HG03575 (cell line): Measurements from ENCODE around the gene RPS28.

ENCODE experiments used
- ATAC-seq: cut with Tn5 transposase; IDR thresholded peaks from one replicate; pipeline ENCODE4 v1.9.1; 2021; ENCODE audit not compliant: unreplicated experiment, insufficient number of reproducible peaks, low FRiP score; ENCODE audit errors: extremely low read depth

RPS28 gene

GRCh38 chr19:8366961-8367326, 45.6 kb downstream of the RPS28 start:
- no peak for ATAC-seq

DNA sequence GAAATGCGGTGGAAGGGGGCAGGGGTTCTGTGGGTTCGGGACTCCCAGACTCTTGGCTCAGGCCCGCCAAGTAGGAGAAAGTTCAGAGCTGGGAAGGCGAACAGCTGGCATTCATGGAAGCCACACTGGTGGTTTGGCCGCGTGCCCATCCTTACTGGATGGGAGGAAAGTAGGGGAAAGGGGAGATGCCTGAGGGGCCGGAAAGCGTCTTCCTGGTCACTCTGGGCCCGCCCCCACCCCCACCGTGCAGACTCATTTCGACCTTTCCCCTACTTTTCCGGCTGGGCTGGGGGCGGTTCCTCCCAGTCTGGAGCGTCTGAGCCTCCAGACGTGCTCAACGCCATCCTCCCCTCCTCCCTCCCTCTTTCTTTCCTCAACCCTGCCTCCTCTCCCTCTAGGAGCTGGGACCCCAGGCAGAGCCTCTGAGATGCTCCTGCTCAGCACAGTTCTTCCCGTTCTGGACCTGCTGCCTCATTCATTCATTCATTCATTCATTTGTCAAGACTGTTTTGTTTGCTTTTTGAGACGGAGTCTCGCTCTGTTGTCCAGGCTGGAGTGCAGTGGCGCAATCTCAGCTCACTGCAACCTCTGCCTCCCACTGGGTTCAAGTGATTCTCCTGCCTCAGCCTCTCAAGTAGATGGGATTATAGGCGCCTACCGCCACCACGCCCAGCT, 46.2 kb downstream of the RPS28 start:
- ATAC-seq = no peak

DNA sequence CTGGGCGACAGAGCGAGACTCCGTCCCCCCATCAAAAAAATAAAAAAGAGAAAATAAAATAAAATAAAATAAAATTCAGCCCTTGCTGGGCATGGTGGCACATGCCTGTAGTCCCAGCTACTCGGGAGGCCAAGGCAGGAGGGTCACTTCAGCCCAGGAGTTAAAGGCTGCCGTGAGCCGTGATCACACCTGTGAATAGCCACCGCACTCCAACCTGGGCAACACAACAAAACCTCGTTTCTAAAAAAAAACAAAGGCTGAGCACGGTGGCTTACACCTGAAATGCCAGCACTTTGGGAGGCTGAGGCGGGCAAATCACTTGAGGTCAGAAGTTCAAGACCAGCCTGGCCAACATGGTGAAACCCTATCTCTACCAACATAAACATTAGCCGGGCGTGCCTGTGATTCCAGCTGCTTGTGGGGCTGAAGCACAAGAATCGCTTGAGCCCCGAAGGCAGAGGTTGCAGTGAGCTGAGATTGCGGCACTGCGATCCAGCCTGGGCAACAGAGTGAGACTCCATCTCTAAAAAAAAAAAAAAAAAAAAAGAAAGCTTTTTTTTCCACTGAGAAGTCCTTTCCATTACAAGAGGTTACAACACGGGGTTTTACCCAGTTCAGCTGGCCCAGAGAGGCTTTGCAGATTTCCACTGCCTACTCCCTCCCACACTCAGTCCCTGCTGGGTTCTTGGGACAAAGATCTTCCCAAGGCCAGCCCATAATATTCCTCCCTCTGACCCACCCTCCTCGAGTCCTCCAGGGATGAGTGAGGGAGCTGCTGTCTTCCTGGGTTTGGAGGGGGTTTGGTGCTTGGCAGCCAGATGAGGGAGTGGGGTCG, 49.1 kb downstream of the RPS28 start:
- no peak for ATAC-seq

- ATAC-seq = no peak
These were observed 49.9 kb downstream of the RPS28 start for GRCh38 chr19:8371011-8371804.
